RWPE2 (cell line): ENCODE results near the gene METTL26.
A peak's percentile ranks its signal among the peaks of the same experiment; 100 is the strongest.

Source experiments
- ATAC-seq: fragments of 200-7000 bp; cut with Tn5 transposase; 3 replicates; pipeline ENCODE4 v1.9.1; 2021; ENCODE audit warnings: low read depth
- DNase-seq: peaks from one replicate; pipeline ENCODE4 v3.0.0-alpha.2; 2020; ENCODE audit warnings: low spot score
- H3K27ac ChIP-seq: fragments of 450-650 bp; 2 replicates; pipeline ENCODE4 v1.5.1; 2017; ENCODE audit warnings: mild to moderate bottlenecking; ENCODE audit not compliant: poor library complexity, severe bottlenecking
- H3K27me3 ChIP-seq: fragments of 250-450 bp; sonication (Bioruptor Pico); 2 replicates; pipeline ENCODE4 v1.5.1; 2021; ENCODE audit warnings: mild to moderate bottlenecking, moderate library complexity; ENCODE audit not compliant: insufficient read depth, poor library complexity, severe bottlenecking
- H3K36me3 ChIP-seq: fragments of 250-450 bp; sonication (Bioruptor Pico); 2 replicates; pipeline ENCODE4 v1.5.1; 2020; ENCODE audit warnings: low read depth, mild to moderate bottlenecking, moderate library complexity
- H3K4me1 ChIP-seq: fragments of 250-450 bp; sonication (Bioruptor Pico); 2 replicates; pipeline ENCODE4 v1.5.1; 2021; ENCODE audit warnings: mild to moderate bottlenecking, moderate library complexity; ENCODE audit not compliant: insufficient read depth, poor library complexity, severe bottlenecking
- H3K4me3 ChIP-seq: fragments of 250-450 bp; sonication (Bioruptor Pico); 2 replicates; pipeline ENCODE4 v1.5.1; 2021; ENCODE audit warnings: mild to moderate bottlenecking, moderate library complexity; ENCODE audit not compliant: severe bottlenecking
- H3K9me3 ChIP-seq: fragments of 250-450 bp; sonication (Bioruptor Pico); 2 replicates; pipeline ENCODE4 v1.5.1; 2021; ENCODE audit warnings: mild to moderate bottlenecking, moderate library complexity; ENCODE audit not compliant: severe bottlenecking
- CTCF ChIP-seq: fragments of 450-650 bp; IDR thresholded peaks from one replicate; pipeline ENCODE4 v1.5.1; 2017; ENCODE audit warnings: mild to moderate bottlenecking, moderate library complexity; ENCODE audit not compliant: poor library complexity, severe bottlenecking

Gene METTL26

GRCh38 chr16:616733-617586 is 19.1 kb downstream of the METTL26 start:
- no peak for ATAC-seq

GRCh38 chr16:615122-615521 is 21.0 kb downstream of the METTL26 start:
- no peaks in the 10 kb centered on the region for H3K9me3 ChIP-seq
- H3K4me1 ChIP-seq: peaks cover 5% of the 10 kb centered on the region
- H3K27ac ChIP-seq: no peak overlapping the region
- no peak overlapping the region for H3K4me3 ChIP-seq
- ATAC-seq (no peak), DNase-seq (no peak)
- H3K36me3 ChIP-seq: no peaks in the 10 kb centered on the region
- no peaks in the 10 kb centered on the region for H3K27me3 ChIP-seq
- TF ChIP-seq CTCF: no peak

More at GRCh38 chr16:616733-617586, 19.1 kb downstream of the METTL26 start:
- peaks cover 7% of the 10 kb centered on the region for H3K4me1 ChIP-seq
- no peaks in the 10 kb centered on the region for H3K36me3 ChIP-seq
- DNase-seq: no peak
- H3K4me3 ChIP-seq: no peak overlapping the region
- H3K27ac ChIP-seq: no peak overlapping the region
- no peak for TF ChIP-seq CTCF
- no peaks in the 10 kb centered on the region for H3K9me3 ChIP-seq
- no peaks in the 10 kb centered on the region for H3K27me3 ChIP-seq

GRCh38 chr16:610513-611381 is 25.4 kb downstream of the METTL26 start:
- Histone ChIP-seq H3K27me3 (no peaks in the 10 kb centered on the region), H3K27ac (no peak overlapping the region), H3K9me3 (no peaks in the 10 kb centered on the region), H3K36me3 (no peaks in the 10 kb centered on the region), H3K4me3 (no peak overlapping the region), H3K4me1 (peaks cover 5% of the 10 kb centered on the region)
- peak; percentile 68 for ATAC-seq
- TF ChIP-seq CTCF: peak; percentile 42
- DNase-seq: no peak

GRCh38 chr16:609984-610383 is 26.1 kb downstream of the METTL26 start:
- ATAC-seq (no peak), DNase-seq (no peak)
- no peak overlapping the region for H3K4me3 ChIP-seq
- no peaks in the 10 kb centered on the region for H3K27me3 ChIP-seq
- H3K27ac ChIP-seq: no peak overlapping the region
- peaks cover 5% of the 10 kb centered on the region for H3K4me1 ChIP-seq
- no peaks in the 10 kb centered on the region for H3K9me3 ChIP-seq
- TF ChIP-seq CTCF: no peak
- H3K36me3 ChIP-seq: no peaks in the 10 kb centered on the region
